ENCODE data around the gene GINS3.

The GINS3 gene

DNA sequence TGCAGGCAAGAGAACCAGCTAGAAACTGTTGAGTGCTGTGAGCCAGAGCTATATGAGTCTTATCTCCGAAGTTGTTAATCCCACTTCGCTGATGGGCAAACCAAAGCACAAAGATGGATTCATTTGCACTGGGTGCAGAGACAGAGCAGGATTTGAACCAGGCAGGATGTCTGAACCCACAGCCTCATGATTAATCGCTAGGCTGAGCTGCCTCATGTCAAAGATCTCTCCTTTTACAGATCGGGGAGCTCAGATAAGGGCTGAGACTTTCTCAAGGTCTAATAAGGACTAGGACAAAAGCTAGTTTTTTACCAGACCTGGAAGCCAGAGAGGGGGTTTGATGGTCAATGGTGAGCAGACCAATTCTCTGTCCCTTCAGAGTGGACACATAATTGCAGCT is 51.5 kb downstream of the GINS3 start:
- no peak for DNase-seq (ENCODE audit: low read depth in 1 of 2, low spot score in 1 of 2)
- H3K4me3 ChIP-seq (replicated peaks; ENCODE audit: insufficient read depth, low read length): no peak overlapping the region
- H3K27ac ChIP-seq (replicated peaks): no peak overlapping the region
- TF ChIP-seq, protein P1, sequence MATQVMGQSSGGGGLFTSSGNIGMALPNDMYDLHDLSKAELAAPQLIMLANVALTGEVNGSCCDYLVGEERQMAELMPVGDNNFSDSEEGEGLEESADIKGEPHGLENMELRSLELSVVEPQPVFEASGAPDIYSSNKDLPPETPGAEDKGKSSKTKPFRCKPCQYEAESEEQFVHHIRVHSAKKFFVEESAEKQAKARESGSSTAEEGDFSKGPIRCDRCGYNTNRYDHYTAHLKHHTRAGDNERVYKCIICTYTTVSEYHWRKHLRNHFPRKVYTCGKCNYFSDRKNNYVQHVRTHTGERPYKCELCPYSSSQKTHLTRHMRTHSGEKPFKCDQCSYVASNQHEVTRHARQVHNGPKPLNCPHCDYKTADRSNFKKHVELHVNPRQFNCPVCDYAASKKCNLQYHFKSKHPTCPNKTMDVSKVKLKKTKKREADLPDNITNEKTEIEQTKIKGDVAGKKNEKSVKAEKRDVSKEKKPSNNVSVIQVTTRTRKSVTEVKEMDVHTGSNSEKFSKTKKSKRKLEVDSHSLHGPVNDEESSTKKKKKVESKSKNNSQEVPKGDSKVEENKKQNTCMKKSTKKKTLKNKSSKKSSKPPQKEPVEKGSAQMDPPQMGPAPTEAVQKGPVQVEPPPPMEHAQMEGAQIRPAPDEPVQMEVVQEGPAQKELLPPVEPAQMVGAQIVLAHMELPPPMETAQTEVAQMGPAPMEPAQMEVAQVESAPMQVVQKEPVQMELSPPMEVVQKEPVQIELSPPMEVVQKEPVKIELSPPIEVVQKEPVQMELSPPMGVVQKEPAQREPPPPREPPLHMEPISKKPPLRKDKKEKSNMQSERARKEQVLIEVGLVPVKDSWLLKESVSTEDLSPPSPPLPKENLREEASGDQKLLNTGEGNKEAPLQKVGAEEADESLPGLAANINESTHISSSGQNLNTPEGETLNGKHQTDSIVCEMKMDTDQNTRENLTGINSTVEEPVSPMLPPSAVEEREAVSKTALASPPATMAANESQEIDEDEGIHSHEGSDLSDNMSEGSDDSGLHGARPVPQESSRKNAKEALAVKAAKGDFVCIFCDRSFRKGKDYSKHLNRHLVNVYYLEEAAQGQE (IDR thresholded peaks at IDR 0.05; ENCODE audit: insufficient replicate concordance, low read depth): no peak
- TF ChIP-seq, protein P2, sequence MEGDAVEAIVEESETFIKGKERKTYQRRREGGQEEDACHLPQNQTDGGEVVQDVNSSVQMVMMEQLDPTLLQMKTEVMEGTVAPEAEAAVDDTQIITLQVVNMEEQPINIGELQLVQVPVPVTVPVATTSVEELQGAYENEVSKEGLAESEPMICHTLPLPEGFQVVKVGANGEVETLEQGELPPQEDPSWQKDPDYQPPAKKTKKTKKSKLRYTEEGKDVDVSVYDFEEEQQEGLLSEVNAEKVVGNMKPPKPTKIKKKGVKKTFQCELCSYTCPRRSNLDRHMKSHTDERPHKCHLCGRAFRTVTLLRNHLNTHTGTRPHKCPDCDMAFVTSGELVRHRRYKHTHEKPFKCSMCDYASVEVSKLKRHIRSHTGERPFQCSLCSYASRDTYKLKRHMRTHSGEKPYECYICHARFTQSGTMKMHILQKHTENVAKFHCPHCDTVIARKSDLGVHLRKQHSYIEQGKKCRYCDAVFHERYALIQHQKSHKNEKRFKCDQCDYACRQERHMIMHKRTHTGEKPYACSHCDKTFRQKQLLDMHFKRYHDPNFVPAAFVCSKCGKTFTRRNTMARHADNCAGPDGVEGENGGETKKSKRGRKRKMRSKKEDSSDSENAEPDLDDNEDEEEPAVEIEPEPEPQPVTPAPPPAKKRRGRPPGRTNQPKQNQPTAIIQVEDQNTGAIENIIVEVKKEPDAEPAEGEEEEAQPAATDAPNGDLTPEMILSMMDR (IDR thresholded peaks at IDR 0.05; ENCODE audit: insufficient read depth, low read length): no peak
- TF ChIP-seq GABPA (IDR thresholded peaks at IDR 0.05; ENCODE audit: low read depth) (no peak), SPI1 (IDR thresholded peaks at IDR 0.05; ENCODE audit: borderline replicate concordance, low read depth) (no peak), POLR2AphosphoS5 (IDR thresholded peaks at IDR 0.05; ENCODE audit: low read depth) (no peak)
- H3K27me3 ChIP-seq (ENCODE audit: insufficient read depth, poor library complexity, severe bottlenecking): peaks cover 8% of the 10 kb centered on the region

DNA sequence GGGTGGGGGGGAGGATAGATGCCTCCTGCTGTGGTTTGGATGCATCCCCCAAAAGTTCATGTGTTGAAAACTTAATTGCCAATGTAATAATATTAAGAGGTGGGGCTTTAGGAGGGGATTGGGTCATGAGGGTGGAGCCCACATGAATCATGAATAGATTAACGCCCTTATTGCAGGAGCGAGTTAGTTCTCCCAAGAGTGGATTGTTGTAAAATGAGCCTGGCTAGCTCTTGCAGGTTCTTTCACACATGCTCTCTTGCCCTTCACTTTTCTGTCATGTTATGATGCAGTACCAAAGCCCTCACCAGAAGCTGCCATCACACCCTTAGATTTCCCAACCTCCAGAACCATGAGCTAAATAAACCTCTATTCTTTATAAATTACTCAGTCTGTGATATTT is 52.0 kb downstream of the GINS3 start:
- Histone ChIP-seq H3K27me3 (ENCODE audit: insufficient read depth, poor library complexity, severe bottlenecking) (peaks cover 11% of the 10 kb centered on the region), H3K4me3 (replicated peaks; ENCODE audit: insufficient read depth, low read length) (no peak overlapping the region), H3K27ac (replicated peaks) (no peak overlapping the region)
- DNase-seq (ENCODE audit: low read depth in 1 of 2, low spot score in 1 of 2): no peak
- TF ChIP-seq GABPA (IDR thresholded peaks at IDR 0.05; ENCODE audit: low read depth): no peak
- TF ChIP-seq POLR2AphosphoS5 (IDR thresholded peaks at IDR 0.05; ENCODE audit: low read depth): no peak
- TF ChIP-seq, protein P1 (IDR thresholded peaks at IDR 0.05; ENCODE audit: insufficient replicate concordance, low read depth): no peak
- TF ChIP-seq, protein P2 (IDR thresholded peaks at IDR 0.05; ENCODE audit: insufficient read depth, low read length): no peak
- TF ChIP-seq SPI1 (IDR thresholded peaks at IDR 0.05; ENCODE audit: borderline replicate concordance, low read depth): no peak

DNA sequence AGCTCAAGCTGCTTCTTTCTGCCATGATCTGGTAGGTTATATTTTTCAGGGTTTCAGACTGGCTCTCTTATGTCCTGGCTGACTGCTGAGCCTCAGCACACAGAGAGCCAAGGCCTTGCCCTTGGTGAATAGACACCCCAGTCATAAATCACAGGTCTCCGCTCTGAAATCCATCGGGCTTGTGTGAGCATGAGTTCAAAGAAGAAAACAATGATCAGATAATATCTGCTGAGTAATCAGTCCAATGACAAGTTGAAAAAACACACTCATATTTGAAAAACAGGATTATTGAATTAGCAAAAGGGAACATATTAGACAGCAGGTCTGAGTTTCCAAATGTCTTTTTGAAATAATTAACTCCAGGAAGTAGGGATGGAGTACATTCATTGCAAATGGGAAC is 56.6 kb downstream of the GINS3 start:
- TF ChIP-seq, protein P2 (IDR thresholded peaks at IDR 0.05; ENCODE audit: insufficient read depth, low read length): no peak
- TF ChIP-seq POLR2AphosphoS5 (IDR thresholded peaks at IDR 0.05; ENCODE audit: low read depth) (no peak), SPI1 (IDR thresholded peaks at IDR 0.05; ENCODE audit: borderline replicate concordance, low read depth) (no peak), GABPA (IDR thresholded peaks at IDR 0.05; ENCODE audit: low read depth) (no peak)
- TF ChIP-seq, protein P1 (IDR thresholded peaks at IDR 0.05; ENCODE audit: insufficient replicate concordance, low read depth): no peak
- no peak overlapping the region for H3K27ac ChIP-seq (replicated peaks)
- DNase-seq (ENCODE audit: low read depth in 1 of 2, low spot score in 1 of 2): no peak

More for the DNA sequence above, 56.6 kb downstream of the GINS3 start:
- Histone ChIP-seq H3K4me3 (replicated peaks; ENCODE audit: insufficient read depth, low read length) (no peak overlapping the region), H3K27me3 (ENCODE audit: insufficient read depth, poor library complexity, severe bottlenecking) (peaks cover 32% of the 10 kb centered on the region)

Measured in HL-60 (cell line).